CD4-positive, CD25-positive, alpha-beta regulatory T cell (primary cell): ENCODE results near the gene LRRFIP1. TPM values are rescaled to one million over a fixed set of nuclear protein-coding genes. Genes with fewer than 3 reads are reported as not detected.

ENCODE experiments used
- ATAC-seq, 2 donors: fragments of 150-1000 bp; cut with Tn5 transposase; one replicate each; pipeline ENCODE4 v1.10.0; 2021; ENCODE audit warnings: low read depth in 2 of 2, moderate number of reproducible peaks in 2 of 2, moderate library complexity in 1 of 2
- DNase-seq, 3 donors: peaks; one replicate each; pipeline versions ENCODE4 v3.0.0 to v3.0.0-alpha.2; 2012 to 2022; ENCODE audit warnings: mixed read lengths in 1 of 3
- H3K27ac ChIP-seq: one replicate; pipeline ENCODE4 v1.7.0; 2013; ENCODE audit warnings: mild to moderate bottlenecking, low read length; ENCODE audit not compliant: insufficient read depth, poor library complexity, severe bottlenecking
- H3K27me3 ChIP-seq: one replicate; pipeline ENCODE4 v1.7.0; 2013; ENCODE audit warnings: low read length; ENCODE audit not compliant: control insufficient read depth, insufficient read depth
- H3K36me3 ChIP-seq: one replicate; pipeline ENCODE4 v1.7.0; 2013; ENCODE audit warnings: mild to moderate bottlenecking, low read length, moderate library complexity; ENCODE audit not compliant: control insufficient read depth, insufficient read depth
- H3K4me1 ChIP-seq: 2 replicates; pipeline ENCODE4 v1.7.0; 2013; ENCODE audit warnings: mild to moderate bottlenecking, low read length; ENCODE audit not compliant: insufficient read depth, control insufficient read depth, poor library complexity, severe bottlenecking
- H3K4me3 ChIP-seq: one replicate; pipeline ENCODE4 v1.7.0; 2013; ENCODE audit warnings: low read depth, mild to moderate bottlenecking, low read length, moderate library complexity
- H3K9me3 ChIP-seq, 2 experiments: 1 replicate in 1 of 2; 2 replicates in 1 of 2; pipeline ENCODE4 v1.7.0; 2013; ENCODE audit warnings: low read length in 2 of 2, mild to moderate bottlenecking in 1 of 2, moderate library complexity in 1 of 2; ENCODE audit not compliant: control insufficient read depth in 2 of 2
- H3K27ac Mint-ChIP-seq, 3 donors: one replicate each; pipeline ENCODE4 v1.8.0; 2020 to 2022; ENCODE audit warnings: mild to moderate bottlenecking in 3 of 3, mixed read lengths in 3 of 3, moderate library complexity in 2 of 3
- H3K27me3 Mint-ChIP-seq: one replicate; pipeline ENCODE4 v1.8.0; 2022; ENCODE audit warnings: mild to moderate bottlenecking, mixed read lengths
- H3K36me3 Mint-ChIP-seq: one replicate; pipeline ENCODE4 v1.8.0; 2020; ENCODE audit warnings: mixed read lengths
- H3K4me1 Mint-ChIP-seq, 4 donors: one replicate each; pipeline ENCODE4 v1.8.0; 2020 to 2022; ENCODE audit warnings: mixed read lengths in 4 of 4, mild to moderate bottlenecking in 1 of 4
- H3K4me3 Mint-ChIP-seq, 4 donors: one replicate each; pipeline ENCODE4 v1.8.0; 2020 to 2022; ENCODE audit warnings: mild to moderate bottlenecking in 4 of 4, mixed read lengths in 4 of 4, moderate library complexity in 3 of 4
- H3K9me3 Mint-ChIP-seq, 7 donors: one replicate each; pipeline ENCODE4 v1.8.0; 2020 to 2022; ENCODE audit warnings: mixed read lengths in 7 of 7, mild to moderate bottlenecking in 3 of 7, moderate library complexity in 2 of 7
- polyA plus RNA-seq, 4 donors: library from polyadenylated mRNA; unstranded; fragments of 300-500 nt; fragmentation: Illumina TruSeq; gene quantifications; one replicate each; pipeline ENCODE4 v1.2.3, GENCODE V29; 2021
- total RNA-seq: library from RNA; stranded (reverse); gene quantifications from one replicate; pipeline ENCODE4 v1.2.3, GENCODE V29; 2022

The LRRFIP1 gene
- total and polyA plus RNA-seq, 5 donors from 2014 or later = 69.4 to 183 (median 80.3) TPM

GRCh38 chr2:237743561-237744269 lies 116.3 kb downstream of the LRRFIP1 start:
- Histone ChIP-seq H3K9me3 (no peaks in the 10 kb centered on the region), H3K4me1 (peaks cover 21% of the 10 kb centered on the region), H3K27ac (peak overlapping the region; percentile 7), H3K4me3 (no peak overlapping the region), H3K36me3 (peaks cover 28% of the 10 kb centered on the region), H3K27me3 (no peaks in the 10 kb centered on the region)
- Mint-ChIP-seq H3K27ac (peak overlapping the region in 2 of 3 donors; percentile 4 to 86), H3K27me3 (no peaks in the 10 kb centered on the region), H3K36me3 (peaks cover 5% of the 10 kb centered on the region), H3K4me3 (no peak overlapping the region), H3K9me3 (no peaks in the 10 kb centered on the region), H3K4me1 (peaks cover 16 to 59% (median 42%) of the 10 kb centered on the region in 4 donors)
- ATAC-seq (no peak), DNase-seq (no peak)

DNA sequence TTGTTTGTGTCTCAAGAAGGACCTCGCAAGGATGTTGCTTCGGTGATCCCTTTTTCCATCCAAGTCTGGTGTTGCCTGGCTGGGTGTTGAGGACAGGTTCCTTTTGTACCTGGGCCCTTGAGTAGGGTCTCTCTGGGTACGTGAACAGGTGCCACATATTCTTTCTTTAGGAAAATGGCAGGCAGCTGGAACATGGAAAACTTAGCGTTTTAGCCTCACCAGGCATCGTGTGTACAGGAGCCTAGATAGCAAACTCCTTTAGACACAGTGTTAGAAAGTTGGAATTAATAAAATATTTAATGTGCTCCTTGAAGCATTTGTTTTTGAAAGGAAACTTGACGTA lies 116.9 kb downstream of the LRRFIP1 start:
- Histone ChIP-seq H3K4me1 (peaks cover 21% of the 10 kb centered on the region), H3K4me3 (no peak overlapping the region), H3K9me3 (no peaks in the 10 kb centered on the region), H3K27me3 (no peaks in the 10 kb centered on the region), H3K36me3 (peaks cover 28% of the 10 kb centered on the region), H3K27ac (peak overlapping the region; percentile 58)
- no peaks in the 10 kb centered on the region for H3K27me3 Mint-ChIP-seq
- peak overlapping the region in 1 of 3 donors; percentile 62 for H3K27ac Mint-ChIP-seq
- H3K9me3 Mint-ChIP-seq = no peaks in the 10 kb centered on the region
- no peak for DNase-seq
- no peak overlapping the region for H3K4me3 Mint-ChIP-seq
- peaks cover 7% of the 10 kb centered on the region for H3K36me3 Mint-ChIP-seq
- peaks cover 14 to 56% (median 42%) of the 10 kb centered on the region in 4 donors for H3K4me1 Mint-ChIP-seq
- no peak for ATAC-seq

DNA sequence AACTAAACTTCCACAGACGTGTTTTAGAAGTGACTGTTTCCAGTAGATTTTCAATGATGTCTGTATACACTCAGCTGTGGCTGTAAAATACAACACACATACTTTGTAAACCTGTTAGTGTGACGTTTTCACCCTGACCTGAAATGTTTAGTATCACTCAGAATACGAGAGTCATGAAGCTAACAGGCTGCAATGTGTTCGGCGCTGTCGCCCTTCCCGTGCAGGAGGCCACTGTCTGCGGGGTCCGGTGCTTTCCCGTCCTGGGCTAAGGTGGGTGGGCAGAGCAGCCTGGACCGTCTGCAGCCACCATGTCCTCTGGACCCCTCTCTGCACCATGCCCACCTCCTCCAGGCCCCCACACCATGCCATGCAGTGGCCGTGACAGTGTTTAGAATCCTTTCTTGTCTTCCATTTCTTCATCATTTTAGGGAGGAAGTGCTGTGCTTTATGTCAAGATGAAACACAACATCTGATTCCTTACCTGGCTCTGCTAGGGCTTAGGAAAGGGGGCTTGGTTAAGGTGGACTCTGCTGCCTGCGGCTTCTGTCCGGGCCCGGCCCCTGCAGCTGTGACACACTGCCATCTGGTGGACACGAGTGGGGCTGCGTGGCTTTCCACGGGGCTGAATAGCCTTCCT lies 117.3 kb downstream of the LRRFIP1 start:
- H3K4me1 Mint-ChIP-seq = peaks cover 14 to 52% (median 40%) of the 10 kb centered on the region in 4 donors
- no peaks in the 10 kb centered on the region for H3K9me3 ChIP-seq
- peak; percentile 71 to 80 for ATAC-seq
- DNase-seq = peak; percentile 59 to 74 (median 64)
- no peaks in the 10 kb centered on the region for H3K27me3 ChIP-seq
- no peaks in the 10 kb centered on the region for H3K9me3 Mint-ChIP-seq
- H3K27ac Mint-ChIP-seq = peak overlapping the region in 2 of 3 donors; percentile 62 to 75
- no peaks in the 10 kb centered on the region for H3K27me3 Mint-ChIP-seq
- peaks cover 21% of the 10 kb centered on the region for H3K4me1 ChIP-seq
- no peak overlapping the region for H3K4me3 Mint-ChIP-seq
- no peak overlapping the region for H3K4me3 ChIP-seq
- peak overlapping the region; percentile 58 for H3K27ac ChIP-seq
- peaks cover 30% of the 10 kb centered on the region for H3K36me3 ChIP-seq
- H3K36me3 Mint-ChIP-seq = peaks cover 12% of the 10 kb centered on the region

GRCh38 chr2:237745250-237745613 lies 117.8 kb downstream of the LRRFIP1 start:
- Histone ChIP-seq H3K4me1 (peaks cover 21% of the 10 kb centered on the region), H3K4me3 (no peak overlapping the region), H3K27me3 (no peaks in the 10 kb centered on the region), H3K27ac (no peak overlapping the region), H3K36me3 (peaks cover 34% of the 10 kb centered on the region), H3K9me3 (no peaks in the 10 kb centered on the region)
- DNase-seq = no peak
- Mint-ChIP-seq H3K9me3 (no peaks in the 10 kb centered on the region), H3K4me3 (no peak overlapping the region), H3K4me1 (peaks cover 14 to 50% (median 40%) of the 10 kb centered on the region in 4 donors), H3K36me3 (peaks cover 14% of the 10 kb centered on the region), H3K27me3 (no peaks in the 10 kb centered on the region), H3K27ac (peak overlapping the region in 2 of 3 donors; percentile 62 to 75)
- ATAC-seq = no peak

GRCh38 chr2:237746302-237747080 lies 119.1 kb downstream of the LRRFIP1 start:
- ATAC-seq = no peak
- Histone ChIP-seq H3K4me1 (peaks cover 18% of the 10 kb centered on the region), H3K36me3 (peaks cover 46% of the 10 kb centered on the region), H3K4me3 (no peak overlapping the region), H3K9me3 (no peaks in the 10 kb centered on the region), H3K27me3 (no peaks in the 10 kb centered on the region), H3K27ac (no peak overlapping the region)
- Mint-ChIP-seq H3K27ac (no peak overlapping the region), H3K36me3 (peaks cover 20% of the 10 kb centered on the region), H3K27me3 (no peaks in the 10 kb centered on the region), H3K9me3 (no peaks in the 10 kb centered on the region), H3K4me3 (no peak overlapping the region), H3K4me1 (peaks cover 7 to 39% (median 29%) of the 10 kb centered on the region in 4 donors)
- no peak for DNase-seq

GRCh38 chr2:237747189-237747588 lies 119.8 kb downstream of the LRRFIP1 start:
- peaks cover 18% of the 10 kb centered on the region for H3K4me1 ChIP-seq
- Mint-ChIP-seq H3K4me3 (no peak overlapping the region), H3K27me3 (no peaks in the 10 kb centered on the region), H3K27ac (no peak overlapping the region), H3K36me3 (peaks cover 24% of the 10 kb centered on the region), H3K9me3 (no peaks in the 10 kb centered on the region), H3K4me1 (peaks cover 10 to 39% (median 29%) of the 10 kb centered on the region in 4 donors)
- ATAC-seq = no peak
- H3K9me3 ChIP-seq = no peaks in the 10 kb centered on the region
- H3K27me3 ChIP-seq = no peaks in the 10 kb centered on the region
- H3K36me3 ChIP-seq = peaks cover 51% of the 10 kb centered on the region
- no peak overlapping the region for H3K4me3 ChIP-seq
- DNase-seq = no peak
- H3K27ac ChIP-seq = no peak overlapping the region

DNA sequence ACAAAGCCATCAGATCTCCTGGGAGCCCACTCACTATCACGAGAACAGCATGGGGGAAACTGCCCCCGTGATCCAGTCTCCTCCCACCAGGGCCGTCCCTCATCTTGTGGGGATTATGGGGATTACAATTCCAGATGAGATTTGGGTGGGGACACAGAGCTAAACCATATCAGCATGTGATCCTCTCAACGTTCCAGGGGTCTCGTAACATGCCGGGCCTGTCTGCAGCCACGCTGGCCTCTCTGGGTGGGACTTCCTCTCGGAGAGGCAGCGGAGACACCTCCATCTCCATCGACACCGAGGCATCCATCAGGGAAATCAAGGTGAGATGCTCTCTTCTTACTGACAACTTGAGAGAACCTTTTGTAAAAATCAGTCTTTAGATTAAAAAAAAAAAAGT lies 121.6 kb downstream of the LRRFIP1 start:
- H3K4me1 Mint-ChIP-seq = peaks cover 16 to 32% (median 21%) of the 10 kb centered on the region in 4 donors
- no peak overlapping the region for H3K4me3 ChIP-seq
- peaks cover 68% of the 10 kb centered on the region for H3K36me3 ChIP-seq
- H3K27me3 Mint-ChIP-seq = no peaks in the 10 kb centered on the region
- no peak for DNase-seq
- no peak for ATAC-seq
- no peaks in the 10 kb centered on the region for H3K9me3 Mint-ChIP-seq
- no peak overlapping the region for H3K4me3 Mint-ChIP-seq
- peaks cover 15% of the 10 kb centered on the region for H3K4me1 ChIP-seq
- H3K9me3 ChIP-seq = no peaks in the 10 kb centered on the region
- H3K36me3 Mint-ChIP-seq = peaks cover 38% of the 10 kb centered on the region
- no peak overlapping the region for H3K27ac Mint-ChIP-seq
- H3K27me3 ChIP-seq = no peaks in the 10 kb centered on the region
- H3K27ac ChIP-seq = no peak overlapping the region
